ENCODE measurements around the gene SYNE3.

SYNE3 gene

DNA sequence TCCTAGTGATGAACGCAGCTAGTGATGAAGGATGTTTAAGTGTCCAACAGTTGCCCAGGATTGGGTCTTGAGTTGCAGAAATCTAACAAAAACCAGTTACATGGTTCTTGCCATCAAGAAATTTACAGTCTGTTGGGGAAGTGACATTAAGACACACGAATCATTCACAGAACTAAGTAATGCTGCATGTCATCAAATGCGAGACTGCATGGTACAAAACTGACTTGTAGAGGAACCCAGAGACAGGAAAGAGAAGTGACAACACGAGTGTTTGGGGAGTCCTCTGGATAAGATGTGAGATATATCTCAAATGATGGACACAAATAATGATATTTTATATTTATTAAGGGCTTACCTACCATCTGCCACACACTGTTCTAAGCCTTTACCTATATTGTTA, 6.1 kb upstream of the SYNE3 start:
- Histone ChIP-seq H3K9ac (ENCODE audit: low read length) (no peak overlapping the region), H3K4me3 (ENCODE audit: low read depth, low read length, poor library complexity, severe bottlenecking) (no peak overlapping the region), H2AFZ (ENCODE audit: low read length) (no peak overlapping the region), H3K36me3 (ENCODE audit: insufficient read depth, low read length) (no peaks in the 10 kb centered on the region), H3K79me2 (ENCODE audit: insufficient read depth, low read length) (no peaks in the 10 kb centered on the region), H3F3A (ENCODE audit: insufficient read depth, low read length) (no peaks in the 10 kb centered on the region), H4K20me1 (ENCODE audit: insufficient read depth, low read length) (no peaks in the 10 kb centered on the region), H3K9me2 (ENCODE audit: low read depth, low read length) (no peaks in the 10 kb centered on the region), H3K4me2 (ENCODE audit: low read length) (no peak overlapping the region), H3K4me1 (ENCODE audit: insufficient read depth, low read length, severe bottlenecking) (peaks cover 35% of the 10 kb centered on the region), H3K27ac (ENCODE audit: low read depth, low read length, poor library complexity, severe bottlenecking) (no peak overlapping the region), H3K9me3 (ENCODE audit: low read length) (no peaks in the 10 kb centered on the region), H3K27me3 (ENCODE audit: insufficient read depth, low read length) (no peaks in the 10 kb centered on the region; the same call in 1 of the 2 replicates)
- no peak for TF ChIP-seq EZH2 (IDR thresholded peaks at IDR 0.05; ENCODE audit: borderline replicate concordance, low read length)
- TF ChIP-seq, protein P1, sequence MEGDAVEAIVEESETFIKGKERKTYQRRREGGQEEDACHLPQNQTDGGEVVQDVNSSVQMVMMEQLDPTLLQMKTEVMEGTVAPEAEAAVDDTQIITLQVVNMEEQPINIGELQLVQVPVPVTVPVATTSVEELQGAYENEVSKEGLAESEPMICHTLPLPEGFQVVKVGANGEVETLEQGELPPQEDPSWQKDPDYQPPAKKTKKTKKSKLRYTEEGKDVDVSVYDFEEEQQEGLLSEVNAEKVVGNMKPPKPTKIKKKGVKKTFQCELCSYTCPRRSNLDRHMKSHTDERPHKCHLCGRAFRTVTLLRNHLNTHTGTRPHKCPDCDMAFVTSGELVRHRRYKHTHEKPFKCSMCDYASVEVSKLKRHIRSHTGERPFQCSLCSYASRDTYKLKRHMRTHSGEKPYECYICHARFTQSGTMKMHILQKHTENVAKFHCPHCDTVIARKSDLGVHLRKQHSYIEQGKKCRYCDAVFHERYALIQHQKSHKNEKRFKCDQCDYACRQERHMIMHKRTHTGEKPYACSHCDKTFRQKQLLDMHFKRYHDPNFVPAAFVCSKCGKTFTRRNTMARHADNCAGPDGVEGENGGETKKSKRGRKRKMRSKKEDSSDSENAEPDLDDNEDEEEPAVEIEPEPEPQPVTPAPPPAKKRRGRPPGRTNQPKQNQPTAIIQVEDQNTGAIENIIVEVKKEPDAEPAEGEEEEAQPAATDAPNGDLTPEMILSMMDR (IDR thresholded peaks at IDR 0.05; ENCODE audit: low read length): no peak

GRCh38 chr14:95522116-95522515, 5.7 kb upstream of the SYNE3 start:
- no peaks in the 10 kb centered on the region for H3K36me3 ChIP-seq (ENCODE audit: insufficient read depth, low read length)
- peaks cover 39% of the 10 kb centered on the region for H3K4me1 ChIP-seq (ENCODE audit: insufficient read depth, low read length, severe bottlenecking)
- no peak overlapping the region for H3K27ac ChIP-seq (ENCODE audit: low read depth, low read length, poor library complexity, severe bottlenecking)
- no peak overlapping the region for H3K4me2 ChIP-seq (ENCODE audit: low read length)
- TF ChIP-seq EZH2 (IDR thresholded peaks at IDR 0.05; ENCODE audit: borderline replicate concordance, low read length): no peak
- TF ChIP-seq, protein P1 (IDR thresholded peaks at IDR 0.05; ENCODE audit: low read length): no peak
- H4K20me1 ChIP-seq (ENCODE audit: insufficient read depth, low read length): no peaks in the 10 kb centered on the region
- no peaks in the 10 kb centered on the region for H3K79me2 ChIP-seq (ENCODE audit: insufficient read depth, low read length)
- no peaks in the 10 kb centered on the region for H3K9me2 ChIP-seq (ENCODE audit: low read depth, low read length)
- no peak overlapping the region for H3K4me3 ChIP-seq (ENCODE audit: low read depth, low read length, poor library complexity, severe bottlenecking)
- peaks cover 4% of the 10 kb centered on the region; the same call in 1 of the 2 replicates for H3K27me3 ChIP-seq (ENCODE audit: insufficient read depth, low read length)
- H3K9ac ChIP-seq (ENCODE audit: low read length): no peak overlapping the region
- H2AFZ ChIP-seq (ENCODE audit: low read length): no peak overlapping the region
- H3F3A ChIP-seq (ENCODE audit: insufficient read depth, low read length): no peaks in the 10 kb centered on the region
- H3K9me3 ChIP-seq (ENCODE audit: low read length): no peaks in the 10 kb centered on the region

GRCh38 chr14:95521001-95521400, 4.6 kb upstream of the SYNE3 start:
- no peak for TF ChIP-seq EZH2 (IDR thresholded peaks at IDR 0.05; ENCODE audit: borderline replicate concordance, low read length)
- TF ChIP-seq, protein P1 (IDR thresholded peaks at IDR 0.05; ENCODE audit: low read length): no peak
- Histone ChIP-seq H3F3A (ENCODE audit: insufficient read depth, low read length) (no peaks in the 10 kb centered on the region), H3K79me2 (ENCODE audit: insufficient read depth, low read length) (no peaks in the 10 kb centered on the region), H4K20me1 (ENCODE audit: insufficient read depth, low read length) (no peaks in the 10 kb centered on the region), H3K4me3 (ENCODE audit: low read depth, low read length, poor library complexity, severe bottlenecking) (no peak overlapping the region), H3K9me3 (ENCODE audit: low read length) (no peaks in the 10 kb centered on the region), H3K27ac (ENCODE audit: low read depth, low read length, poor library complexity, severe bottlenecking) (no peak overlapping the region), H3K4me1 (ENCODE audit: insufficient read depth, low read length, severe bottlenecking) (peaks cover 44% of the 10 kb centered on the region), H2AFZ (ENCODE audit: low read length) (no peak overlapping the region), H3K9me2 (ENCODE audit: low read depth, low read length) (no peaks in the 10 kb centered on the region), H3K4me2 (ENCODE audit: low read length) (no peak overlapping the region), H3K27me3 (ENCODE audit: insufficient read depth, low read length) (peaks cover 8% of the 10 kb centered on the region; the same call in 1 of the 2 replicates), H3K36me3 (ENCODE audit: insufficient read depth, low read length) (no peaks in the 10 kb centered on the region), H3K9ac (ENCODE audit: low read length) (no peak overlapping the region)

Data from OCI-LY1 (cell line).